HL-60 (cell line): ENCODE results near the gene LPIN3.

ENCODE experiments used
- DNase-seq, 2 experiments: peaks; one replicate each; pipeline ENCODE4 v3.0.0-alpha.2; 2010 to 2020; ENCODE audit warnings: low read depth in 1 of 2, low spot score in 1 of 2
- H3K27ac ChIP-seq: fragments of 250-450 bp; sonication (Bioruptor Pico); replicated peaks from 2 replicates; pipeline ENCODE4 v1.5.1; 2020; ENCODE audit warnings: mild to moderate bottlenecking, moderate library complexity
- H3K27me3 ChIP-seq: fragments of 250-450 bp; sonication (Bioruptor Pico); 2 replicates; pipeline ENCODE4 v1.5.1; 2021; ENCODE audit warnings: mild to moderate bottlenecking, moderate library complexity; ENCODE audit not compliant: insufficient read depth, poor library complexity, severe bottlenecking
- H3K4me3 ChIP-seq: replicated peaks from 2 replicates; pipeline ENCODE4 v1.5.1; 2011; ENCODE audit warnings: mild to moderate bottlenecking, control low read depth, low read length; ENCODE audit not compliant: insufficient read depth
- GABPA ChIP-seq: IDR thresholded peaks from 2 replicates; pipeline ENCODE4 v1.6.1; 2012; ENCODE audit warnings: low read depth
- POLR2AphosphoS5 ChIP-seq: IDR thresholded peaks from 2 replicates; pipeline ENCODE4 v1.6.1; 2012; ENCODE audit warnings: low read depth
- SPI1 ChIP-seq: IDR thresholded peaks from 2 replicates; pipeline ENCODE4 v1.6.1; 2012; ENCODE audit warnings: low read depth, mild to moderate bottlenecking, borderline replicate concordance
- TF ChIP-seq, protein P1 (sequence below): IDR thresholded peaks from 2 replicates; pipeline ENCODE4 v1.6.1; 2012; ENCODE audit warnings: low read depth; ENCODE audit not compliant: insufficient replicate concordance
- TF ChIP-seq, protein P2 (sequence below): IDR thresholded peaks from one replicate; pipeline ENCODE4 v1.5.1; 2011; ENCODE audit warnings: low read length, control low read depth, inconsistent platforms; ENCODE audit not compliant: insufficient read depth

Gene LPIN3

DNA sequence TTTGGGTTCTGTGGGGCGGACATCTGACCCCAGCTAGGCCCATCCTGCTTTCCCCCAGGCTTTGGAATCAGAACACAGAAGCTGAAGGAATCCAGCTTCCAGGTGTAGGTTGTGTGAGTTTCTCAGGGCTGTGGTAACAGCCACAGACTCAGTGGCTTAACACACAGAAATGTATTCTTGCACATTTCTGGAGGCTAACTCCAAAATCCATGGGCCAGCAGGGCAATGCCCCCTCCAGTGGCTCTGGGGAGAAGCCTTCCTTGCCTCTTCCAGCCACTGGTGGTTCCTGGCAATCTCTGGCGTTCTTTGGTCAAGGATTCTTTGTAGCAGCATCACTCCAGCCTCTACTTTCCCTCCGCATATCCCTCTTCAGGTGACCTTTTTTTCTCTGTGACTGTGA lies 27.3 kb downstream of the LPIN3 start:
- Histone ChIP-seq H3K4me3 (no peak overlapping the region), H3K27ac (no peak overlapping the region), H3K27me3 (peaks cover 31% of the 10 kb centered on the region)
- TF ChIP-seq SPI1, result no peak
- TF ChIP-seq, protein P1, sequence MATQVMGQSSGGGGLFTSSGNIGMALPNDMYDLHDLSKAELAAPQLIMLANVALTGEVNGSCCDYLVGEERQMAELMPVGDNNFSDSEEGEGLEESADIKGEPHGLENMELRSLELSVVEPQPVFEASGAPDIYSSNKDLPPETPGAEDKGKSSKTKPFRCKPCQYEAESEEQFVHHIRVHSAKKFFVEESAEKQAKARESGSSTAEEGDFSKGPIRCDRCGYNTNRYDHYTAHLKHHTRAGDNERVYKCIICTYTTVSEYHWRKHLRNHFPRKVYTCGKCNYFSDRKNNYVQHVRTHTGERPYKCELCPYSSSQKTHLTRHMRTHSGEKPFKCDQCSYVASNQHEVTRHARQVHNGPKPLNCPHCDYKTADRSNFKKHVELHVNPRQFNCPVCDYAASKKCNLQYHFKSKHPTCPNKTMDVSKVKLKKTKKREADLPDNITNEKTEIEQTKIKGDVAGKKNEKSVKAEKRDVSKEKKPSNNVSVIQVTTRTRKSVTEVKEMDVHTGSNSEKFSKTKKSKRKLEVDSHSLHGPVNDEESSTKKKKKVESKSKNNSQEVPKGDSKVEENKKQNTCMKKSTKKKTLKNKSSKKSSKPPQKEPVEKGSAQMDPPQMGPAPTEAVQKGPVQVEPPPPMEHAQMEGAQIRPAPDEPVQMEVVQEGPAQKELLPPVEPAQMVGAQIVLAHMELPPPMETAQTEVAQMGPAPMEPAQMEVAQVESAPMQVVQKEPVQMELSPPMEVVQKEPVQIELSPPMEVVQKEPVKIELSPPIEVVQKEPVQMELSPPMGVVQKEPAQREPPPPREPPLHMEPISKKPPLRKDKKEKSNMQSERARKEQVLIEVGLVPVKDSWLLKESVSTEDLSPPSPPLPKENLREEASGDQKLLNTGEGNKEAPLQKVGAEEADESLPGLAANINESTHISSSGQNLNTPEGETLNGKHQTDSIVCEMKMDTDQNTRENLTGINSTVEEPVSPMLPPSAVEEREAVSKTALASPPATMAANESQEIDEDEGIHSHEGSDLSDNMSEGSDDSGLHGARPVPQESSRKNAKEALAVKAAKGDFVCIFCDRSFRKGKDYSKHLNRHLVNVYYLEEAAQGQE, result no peak
- TF ChIP-seq, protein P2, sequence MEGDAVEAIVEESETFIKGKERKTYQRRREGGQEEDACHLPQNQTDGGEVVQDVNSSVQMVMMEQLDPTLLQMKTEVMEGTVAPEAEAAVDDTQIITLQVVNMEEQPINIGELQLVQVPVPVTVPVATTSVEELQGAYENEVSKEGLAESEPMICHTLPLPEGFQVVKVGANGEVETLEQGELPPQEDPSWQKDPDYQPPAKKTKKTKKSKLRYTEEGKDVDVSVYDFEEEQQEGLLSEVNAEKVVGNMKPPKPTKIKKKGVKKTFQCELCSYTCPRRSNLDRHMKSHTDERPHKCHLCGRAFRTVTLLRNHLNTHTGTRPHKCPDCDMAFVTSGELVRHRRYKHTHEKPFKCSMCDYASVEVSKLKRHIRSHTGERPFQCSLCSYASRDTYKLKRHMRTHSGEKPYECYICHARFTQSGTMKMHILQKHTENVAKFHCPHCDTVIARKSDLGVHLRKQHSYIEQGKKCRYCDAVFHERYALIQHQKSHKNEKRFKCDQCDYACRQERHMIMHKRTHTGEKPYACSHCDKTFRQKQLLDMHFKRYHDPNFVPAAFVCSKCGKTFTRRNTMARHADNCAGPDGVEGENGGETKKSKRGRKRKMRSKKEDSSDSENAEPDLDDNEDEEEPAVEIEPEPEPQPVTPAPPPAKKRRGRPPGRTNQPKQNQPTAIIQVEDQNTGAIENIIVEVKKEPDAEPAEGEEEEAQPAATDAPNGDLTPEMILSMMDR, result no peak
- no peak for TF ChIP-seq GABPA
- no peak for TF ChIP-seq POLR2AphosphoS5
- DNase-seq, result no peak

DNA sequence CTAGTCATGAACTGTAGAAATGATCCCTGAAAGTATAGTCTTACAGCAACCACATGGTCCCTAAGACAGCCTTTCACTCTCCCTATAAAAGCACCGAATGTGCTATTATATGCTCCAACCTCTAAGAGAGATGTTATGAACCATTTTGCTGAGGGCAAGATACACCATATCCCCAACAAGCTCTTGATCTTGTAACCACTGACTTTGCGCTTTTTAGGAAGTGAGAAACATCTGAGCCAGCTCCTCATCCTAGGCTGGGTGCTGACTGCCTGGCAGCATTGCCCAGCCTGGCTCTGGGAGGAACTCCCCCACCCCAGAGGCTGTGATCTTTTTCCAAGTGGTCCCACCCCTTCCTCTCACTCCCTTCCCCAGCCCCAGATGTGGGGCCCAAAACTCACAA lies 29.1 kb downstream of the LPIN3 start:
- no peak overlapping the region for H3K4me3 ChIP-seq
- H3K27me3 ChIP-seq, result peaks cover 33% of the 10 kb centered on the region
- no peak overlapping the region for H3K27ac ChIP-seq
- TF ChIP-seq, protein P2, result no peak
- DNase-seq, result no peak

DNA sequence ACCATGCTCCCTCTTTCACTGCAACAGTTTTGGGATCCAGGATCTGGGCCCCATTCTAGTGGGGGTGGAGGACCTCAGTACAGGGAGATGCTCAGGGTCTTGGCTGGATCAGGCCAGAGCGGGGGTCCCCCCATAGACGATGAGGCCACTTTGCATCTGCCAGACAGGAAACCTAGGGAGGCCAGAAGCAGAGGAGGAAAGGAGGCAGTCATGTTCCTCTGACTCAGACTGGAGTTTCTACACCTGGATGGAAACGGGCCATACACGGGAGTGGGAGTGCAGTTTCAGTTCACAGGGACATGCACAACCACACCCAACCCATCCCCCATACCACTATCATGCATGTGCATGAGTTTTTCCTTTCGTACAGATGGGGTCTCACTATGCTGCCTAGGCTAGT lies 29.6 kb downstream of the LPIN3 start:
- Histone ChIP-seq H3K27ac (no peak overlapping the region), H3K27me3 (peaks cover 30% of the 10 kb centered on the region), H3K4me3 (no peak overlapping the region)
- TF ChIP-seq GABPA (no peak), POLR2AphosphoS5 (no peak), SPI1 (no peak)
- TF ChIP-seq, protein P2, result no peak
- TF ChIP-seq, protein P1, result no peak
- DNase-seq, result no peak

DNA sequence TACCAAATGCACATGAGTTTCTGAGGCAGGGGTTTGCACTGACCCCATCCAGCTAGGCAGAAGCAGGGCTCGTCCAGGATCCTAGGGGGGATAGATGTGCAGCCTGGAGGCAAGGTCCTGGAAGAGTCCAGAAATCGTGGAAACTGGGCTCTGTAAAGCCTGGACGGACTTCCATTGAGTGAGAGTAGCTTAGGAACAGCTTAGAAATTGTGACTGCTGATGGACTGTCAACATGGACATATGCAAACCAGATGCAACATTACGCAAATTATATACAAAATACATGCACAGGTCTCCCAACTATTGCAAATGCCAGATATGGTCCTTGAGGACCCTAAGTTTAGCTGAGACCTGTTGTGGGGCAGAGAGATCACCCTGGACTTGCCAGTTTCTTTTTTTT lies 30.8 kb downstream of the LPIN3 start:
- DNase-seq, result no peak
- peaks cover 27% of the 10 kb centered on the region for H3K27me3 ChIP-seq
- TF ChIP-seq, protein P1, result no peak
- TF ChIP-seq SPI1 (no peak), GABPA (no peak), POLR2AphosphoS5 (no peak)
- TF ChIP-seq, protein P2, result no peak

More for the DNA sequence above, 30.8 kb downstream of the LPIN3 start:
- H3K4me3 ChIP-seq, result no peak overlapping the region
- H3K27ac ChIP-seq, result no peak overlapping the region
